ENCODE results near the gene OR10W1.

The OR10W1 gene

GRCh38 chr11:58227956-58228615 is 40.0 kb downstream of the OR10W1 start:
- no peak overlapping the region for H3K4me3 ChIP-seq (ENCODE audit: low read depth in 1 of 2, low read length in 2 of 2)
- H3K9me3 ChIP-seq (ENCODE audit: control insufficient read depth in 1 of 2, low read length in 2 of 2) = no peaks in the 10 kb centered on the region
- no peaks in the 10 kb centered on the region for H3K27me3 ChIP-seq (ENCODE audit: low read depth, low read length)
- H3K4me1 ChIP-seq (ENCODE audit: control insufficient read depth in 1 of 2, insufficient read depth in 2 of 2, low read length in 2 of 2) = no peaks in the 10 kb centered on the region
- H3K36me3 ChIP-seq (ENCODE audit: control insufficient read depth in 1 of 2, insufficient read depth in 2 of 2, low read length in 2 of 2) = no peaks in the 10 kb centered on the region
- no peak overlapping the region for H3K27ac ChIP-seq (ENCODE audit: low read length)

- H3K27me3 ChIP-seq (ENCODE audit: low read depth, low read length) = no peaks in the 10 kb centered on the region
- H3K4me3 ChIP-seq (ENCODE audit: low read depth in 1 of 2, low read length in 2 of 2) = no peak overlapping the region
- no peak overlapping the region for H3K27ac ChIP-seq (ENCODE audit: low read length)
- H3K36me3 ChIP-seq (ENCODE audit: control insufficient read depth in 1 of 2, insufficient read depth in 2 of 2, low read length in 2 of 2) = no peaks in the 10 kb centered on the region
- H3K9me3 ChIP-seq (ENCODE audit: control insufficient read depth in 1 of 2, low read length in 2 of 2) = peaks cover 0 to 3% of the 10 kb centered on the region in 2 donors
- no peaks in the 10 kb centered on the region for H3K4me1 ChIP-seq (ENCODE audit: control insufficient read depth in 1 of 2, insufficient read depth in 2 of 2, low read length in 2 of 2)
Observed at GRCh38 chr11:58222721-58223120, 45.3 kb downstream of the OR10W1 start.

Measured in muscle layer of duodenum (tissue), 2 donors.